ENCODE results near the gene COX5A.

COX5A gene

GRCh38 chr15:74904190-74904805, 33.6 kb downstream of the COX5A start:
- no peak overlapping the region for H3K4me3 ChIP-seq (ENCODE audit: low read depth, low read length)
- in situ Hi-C loops (cut with HindIII; ENCODE audit: low sequenced_read_pairs) = no loop called here
- TF ChIP-seq CTCF (IDR thresholded peaks at IDR 0.05; ENCODE audit: low read depth, low read length, missing control alignments) = no peak
- no peak for DNase-seq (ENCODE audit: low read depth)

GRCh38 chr15:74903676-74904075, 34.2 kb downstream of the COX5A start:
- in situ Hi-C loops (cut with HindIII; ENCODE audit: low sequenced_read_pairs) = no loop called here
- no peak for TF ChIP-seq CTCF (IDR thresholded peaks at IDR 0.05; ENCODE audit: low read depth, low read length, missing control alignments)
- no peak for DNase-seq (ENCODE audit: low read depth)

GRCh38 chr15:74902295-74903075, 35.4 kb downstream of the COX5A start:
- in situ Hi-C loops (cut with HindIII; ENCODE audit: low sequenced_read_pairs) = no loop called here
- no peak for TF ChIP-seq CTCF (IDR thresholded peaks at IDR 0.05; ENCODE audit: low read depth, low read length, missing control alignments)
- no peak overlapping the region for H3K4me3 ChIP-seq (ENCODE audit: low read depth, low read length)
- DNase-seq (ENCODE audit: low read depth) = no peak

More at GRCh38 chr15:74903676-74904075, 34.2 kb downstream of the COX5A start:
- H3K4me3 ChIP-seq (ENCODE audit: low read depth, low read length) = no peak overlapping the region

DNA sequence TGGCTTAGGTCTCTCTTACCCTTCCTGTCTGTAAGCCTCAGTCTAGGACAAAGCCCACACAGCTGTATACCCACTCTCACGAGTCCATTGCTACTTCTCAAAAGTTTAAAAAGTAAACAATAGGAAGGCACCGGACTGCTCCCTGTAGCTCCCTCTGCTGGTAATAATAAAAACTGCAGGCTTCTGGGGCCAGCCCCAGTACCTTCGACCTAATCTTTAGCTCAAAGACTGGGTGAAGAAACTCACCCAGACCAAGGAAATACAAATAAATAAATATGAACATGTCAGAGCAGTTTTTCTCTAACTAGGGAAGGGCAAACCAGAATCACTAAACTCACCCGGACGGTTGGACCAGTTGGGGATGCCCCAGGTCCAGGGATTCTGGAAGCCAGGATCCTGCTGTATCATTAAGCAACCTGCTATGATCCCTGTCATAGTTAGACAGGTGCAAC, 36.2 kb downstream of the COX5A start:
- peak; percentile 85 for TF ChIP-seq CTCF (IDR thresholded peaks at IDR 0.05; ENCODE audit: low read depth, low read length, missing control alignments)
- H3K4me3 ChIP-seq (ENCODE audit: low read depth, low read length) = no peak overlapping the region
- no peak for DNase-seq (ENCODE audit: low read depth)
- in situ Hi-C loops (cut with HindIII; ENCODE audit: low sequenced_read_pairs) = no loop called here

GRCh38 chr15:74897300-74897701, 40.6 kb downstream of the COX5A start:
- H3K4me3 ChIP-seq (ENCODE audit: low read depth, low read length) = no peak overlapping the region
- DNase-seq (ENCODE audit: low read depth) = no peak
- no peak for TF ChIP-seq CTCF (IDR thresholded peaks at IDR 0.05; ENCODE audit: low read depth, low read length, missing control alignments)
- in situ Hi-C loops (cut with HindIII; ENCODE audit: low sequenced_read_pairs) = no loop called here

- no peak overlapping the region for H3K4me3 ChIP-seq (ENCODE audit: low read depth, low read length)
- in situ Hi-C loops (cut with HindIII; ENCODE audit: low sequenced_read_pairs) = no loop called here
- no peak for TF ChIP-seq CTCF (IDR thresholded peaks at IDR 0.05; ENCODE audit: low read depth, low read length, missing control alignments)
- DNase-seq (ENCODE audit: low read depth) = no peak
These were observed 41.6 kb downstream of the COX5A start for GRCh38 chr15:74896316-74896715.

Data from astrocyte of the cerebellum (primary cell).